Gastroesophageal sphincter (tissue), 3 donors: ENCODE measurements around the gene RILP.

Experiments
- POLR2AphosphoS5 ChIP-seq: sonication (generic); formaldehyde crosslinking; IDR thresholded peaks from one replicate; pipeline ENCODE4 v1.6.1; 2017; ENCODE audit warnings: antibody characterized with exemption
- TF ChIP-seq, protein P1 (sequence below), 4 experiments: fragments of 200-600 bp in 2 of 4; fragments of 450-650 bp in 2 of 4; sonication (generic) in 1 of 4; IDR thresholded peaks; one replicate each; pipeline ENCODE4 v1.5.1; 2017 to 2019; ENCODE audit warnings: antibody characterized with exemption in 4 of 4, mild to moderate bottlenecking in 2 of 4, moderate library complexity in 2 of 4

DNA sequence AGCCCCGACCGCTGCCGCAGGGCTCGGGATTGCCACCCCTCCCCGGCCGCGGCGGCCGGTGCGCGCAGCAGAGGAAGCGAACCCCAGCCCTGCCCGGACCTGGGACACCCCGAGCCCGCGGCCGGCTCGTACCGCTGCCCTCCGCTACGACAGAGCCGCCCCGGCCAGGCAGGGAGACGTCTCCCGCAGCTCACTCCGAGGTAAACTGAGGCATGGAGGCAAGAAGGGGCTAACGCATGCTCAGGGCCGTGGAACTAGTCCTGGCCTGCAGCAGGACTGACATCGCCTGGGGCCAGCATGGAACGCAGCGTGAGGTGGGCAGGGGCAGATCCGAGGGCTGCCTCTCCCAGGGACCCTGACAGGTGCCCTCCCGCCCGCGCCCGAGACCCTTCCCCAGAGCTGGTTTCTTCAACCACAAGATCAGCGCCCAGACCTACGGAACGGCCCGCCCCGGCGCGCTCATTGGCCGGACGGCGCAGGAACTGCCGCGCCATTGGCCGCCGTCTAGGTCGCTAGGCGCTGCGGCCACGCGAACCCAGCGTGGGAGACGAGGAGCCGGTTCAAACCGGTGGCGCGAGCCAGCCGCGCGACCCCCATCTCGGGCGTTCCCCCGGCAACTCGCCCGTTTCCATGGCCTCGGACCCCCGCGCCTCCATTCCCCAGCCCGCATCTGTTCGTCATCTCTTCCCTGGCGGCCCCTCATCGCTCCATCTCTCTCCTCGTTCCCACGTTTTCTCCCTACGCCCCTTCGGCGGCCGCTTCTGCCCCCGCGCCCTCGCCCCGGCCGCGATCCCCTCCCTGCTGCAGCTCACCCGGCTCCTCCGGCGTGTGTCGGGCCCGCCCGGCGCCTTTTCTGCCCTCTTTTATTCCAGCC, 21.4 kb downstream of the RILP start, which contains the start of gene SLC43A2:
- TF ChIP-seq, protein P1, sequence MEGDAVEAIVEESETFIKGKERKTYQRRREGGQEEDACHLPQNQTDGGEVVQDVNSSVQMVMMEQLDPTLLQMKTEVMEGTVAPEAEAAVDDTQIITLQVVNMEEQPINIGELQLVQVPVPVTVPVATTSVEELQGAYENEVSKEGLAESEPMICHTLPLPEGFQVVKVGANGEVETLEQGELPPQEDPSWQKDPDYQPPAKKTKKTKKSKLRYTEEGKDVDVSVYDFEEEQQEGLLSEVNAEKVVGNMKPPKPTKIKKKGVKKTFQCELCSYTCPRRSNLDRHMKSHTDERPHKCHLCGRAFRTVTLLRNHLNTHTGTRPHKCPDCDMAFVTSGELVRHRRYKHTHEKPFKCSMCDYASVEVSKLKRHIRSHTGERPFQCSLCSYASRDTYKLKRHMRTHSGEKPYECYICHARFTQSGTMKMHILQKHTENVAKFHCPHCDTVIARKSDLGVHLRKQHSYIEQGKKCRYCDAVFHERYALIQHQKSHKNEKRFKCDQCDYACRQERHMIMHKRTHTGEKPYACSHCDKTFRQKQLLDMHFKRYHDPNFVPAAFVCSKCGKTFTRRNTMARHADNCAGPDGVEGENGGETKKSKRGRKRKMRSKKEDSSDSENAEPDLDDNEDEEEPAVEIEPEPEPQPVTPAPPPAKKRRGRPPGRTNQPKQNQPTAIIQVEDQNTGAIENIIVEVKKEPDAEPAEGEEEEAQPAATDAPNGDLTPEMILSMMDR (IDR thresholded peaks at IDR 0.05) = no peak
- no peak for TF ChIP-seq POLR2AphosphoS5
